HUES6 (cell line): Measurements from ENCODE around the gene PEX19.

Experiments
- H3K27ac ChIP-seq: 2 replicates; pipeline ENCODE4 v1.7.0; 2013; ENCODE audit warnings: low read depth, mild to moderate bottlenecking, low read length, inconsistent platforms
- H3K27me3 ChIP-seq: 2 replicates; pipeline ENCODE4 v1.6.1; 2013; ENCODE audit warnings: low read length; ENCODE audit not compliant: control insufficient read depth, insufficient read depth
- H3K36me3 ChIP-seq: 2 replicates; pipeline ENCODE4 v1.6.1; 2013; ENCODE audit warnings: low read length; ENCODE audit not compliant: control insufficient read depth, insufficient read depth
- H3K4me1 ChIP-seq: 2 replicates; pipeline ENCODE4 v1.6.1; 2013; ENCODE audit warnings: low read length; ENCODE audit not compliant: control insufficient read depth, insufficient read depth
- H3K4me3 ChIP-seq: 2 replicates; pipeline ENCODE4 v1.5.1; 2013; ENCODE audit warnings: low read depth, low read length
- H3K9ac ChIP-seq: one replicate; pipeline ENCODE4 v1.6.1; 2013; ENCODE audit warnings: mild to moderate bottlenecking, low read length
- H3K9me3 ChIP-seq: 2 replicates; pipeline ENCODE4 v1.6.1; 2013; ENCODE audit warnings: low read depth, low read length; ENCODE audit not compliant: control insufficient read depth, insufficient read depth

Gene PEX19

GRCh38 chr1:160237558-160237957, 47.4 kb downstream of the PEX19 start:
- H3K9ac ChIP-seq: no peak overlapping the region
- no peaks in the 10 kb centered on the region for H3K27me3 ChIP-seq
- H3K36me3 ChIP-seq: peaks cover 93% of the 10 kb centered on the region
- H3K9me3 ChIP-seq: no peaks in the 10 kb centered on the region
- H3K27ac ChIP-seq: no peak overlapping the region
- H3K4me3 ChIP-seq: no peak overlapping the region
- no peaks in the 10 kb centered on the region for H3K4me1 ChIP-seq

- Histone ChIP-seq H3K9ac (no peak overlapping the region), H3K4me1 (no peaks in the 10 kb centered on the region), H3K27ac (no peak overlapping the region), H3K36me3 (peaks cover 92% of the 10 kb centered on the region), H3K27me3 (no peaks in the 10 kb centered on the region), H3K9me3 (no peaks in the 10 kb centered on the region), H3K4me3 (no peak overlapping the region)
These were observed 48.1 kb downstream of the PEX19 start for GRCh38 chr1:160236806-160237205.

GRCh38 chr1:160232911-160233310, 52.0 kb downstream of the PEX19 start:
- peaks cover 92% of the 10 kb centered on the region for H3K36me3 ChIP-seq
- H3K27me3 ChIP-seq: no peaks in the 10 kb centered on the region
- no peaks in the 10 kb centered on the region for H3K4me1 ChIP-seq
- H3K9me3 ChIP-seq: no peaks in the 10 kb centered on the region
- no peak overlapping the region for H3K27ac ChIP-seq
- no peak overlapping the region for H3K9ac ChIP-seq
- H3K4me3 ChIP-seq: no peak overlapping the region

GRCh38 chr1:160228431-160228830, 56.5 kb downstream of the PEX19 start:
- Histone ChIP-seq H3K27ac (no peak overlapping the region), H3K4me3 (no peak overlapping the region), H3K27me3 (no peaks in the 10 kb centered on the region), H3K9me3 (no peaks in the 10 kb centered on the region), H3K36me3 (peaks cover 93% of the 10 kb centered on the region), H3K9ac (no peak overlapping the region), H3K4me1 (no peaks in the 10 kb centered on the region)

- Histone ChIP-seq H3K36me3 (peaks cover 95% of the 10 kb centered on the region), H3K4me1 (no peaks in the 10 kb centered on the region), H3K9me3 (no peaks in the 10 kb centered on the region), H3K4me3 (no peak overlapping the region), H3K9ac (no peak overlapping the region), H3K27me3 (no peaks in the 10 kb centered on the region), H3K27ac (no peak overlapping the region)
These were observed 57.4 kb downstream of the PEX19 start for GRCh38 chr1:160227561-160227960.

GRCh38 chr1:160227034-160227433, 57.9 kb downstream of the PEX19 start:
- Histone ChIP-seq H3K9me3 (no peaks in the 10 kb centered on the region), H3K27me3 (no peaks in the 10 kb centered on the region), H3K27ac (no peak overlapping the region), H3K9ac (no peak overlapping the region), H3K4me3 (no peak overlapping the region), H3K36me3 (peaks cover 98% of the 10 kb centered on the region), H3K4me1 (no peaks in the 10 kb centered on the region)
